NCI-H187 treated with DMSO at 0.1 percent for 48 hours (cell line): ENCODE data around the gene PRM3.
"Not testable (repeated sequence)": the region's sequence is repeated elsewhere in the genome, so short reads cannot be mapped to it uniquely, and the experiment has no call there.

Source experiments
- DNase-seq: peaks from one replicate; lab custom pipeline; 2025; lab: John Stamatoyannopoulos, UW

Gene PRM3

DNA sequence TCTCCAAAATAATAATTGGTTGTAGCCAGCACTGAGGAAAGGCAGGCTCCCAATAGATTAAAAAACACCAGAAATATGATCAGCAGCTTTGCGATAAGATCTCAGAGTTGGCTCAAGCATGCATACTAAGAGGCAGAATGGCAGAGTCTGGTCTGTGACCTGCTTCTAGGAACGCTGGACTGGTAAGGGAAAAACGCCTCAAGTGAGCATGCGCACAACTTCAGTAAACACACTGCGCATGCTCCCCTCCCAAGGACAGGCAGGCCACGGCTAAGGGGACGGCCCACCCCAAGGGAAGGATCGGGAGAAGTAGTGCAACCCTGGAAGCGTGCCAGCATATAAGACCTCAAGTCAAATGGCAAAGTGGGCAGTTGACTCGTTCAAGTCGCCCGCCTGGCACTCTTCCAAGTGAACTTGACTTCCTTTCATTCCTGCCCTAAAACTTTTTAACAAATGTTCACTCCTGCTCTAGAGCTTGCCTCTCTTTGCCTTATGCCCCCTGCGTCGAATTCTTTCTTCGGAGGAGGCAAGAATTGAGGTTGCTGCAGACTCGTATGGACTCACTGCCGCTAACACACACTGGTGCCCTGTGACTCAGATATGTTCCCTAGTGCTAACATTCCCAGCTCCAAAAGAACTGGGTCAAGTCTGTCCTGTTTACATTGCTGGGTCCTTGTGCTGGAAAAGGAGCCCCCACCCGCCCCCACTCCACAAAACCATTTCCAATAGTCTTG, 30.1 kb upstream of the PRM3 start:
- no peak for DNase-seq

DNA sequence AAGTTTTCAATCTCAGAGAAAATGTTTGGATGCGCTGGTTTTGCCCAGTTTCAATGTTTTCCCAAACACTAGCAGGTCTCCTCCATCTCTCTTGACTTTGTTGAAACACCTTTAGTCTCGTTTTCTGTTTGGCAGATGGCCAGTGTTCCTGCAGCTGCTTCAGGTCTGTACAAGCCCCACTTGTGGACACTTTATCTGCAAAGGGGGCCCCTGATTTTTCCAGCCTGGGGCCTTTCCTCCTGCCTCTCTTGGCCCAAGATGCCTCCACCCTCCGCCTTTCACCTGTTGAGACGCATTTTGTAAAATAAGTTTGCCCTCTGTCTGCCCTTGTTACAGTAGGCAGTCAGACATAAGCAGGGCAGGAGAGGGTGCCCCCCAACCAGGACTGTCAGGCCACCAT, 29.5 kb upstream of the PRM3 start:
- DNase-seq, result no peak

DNA sequence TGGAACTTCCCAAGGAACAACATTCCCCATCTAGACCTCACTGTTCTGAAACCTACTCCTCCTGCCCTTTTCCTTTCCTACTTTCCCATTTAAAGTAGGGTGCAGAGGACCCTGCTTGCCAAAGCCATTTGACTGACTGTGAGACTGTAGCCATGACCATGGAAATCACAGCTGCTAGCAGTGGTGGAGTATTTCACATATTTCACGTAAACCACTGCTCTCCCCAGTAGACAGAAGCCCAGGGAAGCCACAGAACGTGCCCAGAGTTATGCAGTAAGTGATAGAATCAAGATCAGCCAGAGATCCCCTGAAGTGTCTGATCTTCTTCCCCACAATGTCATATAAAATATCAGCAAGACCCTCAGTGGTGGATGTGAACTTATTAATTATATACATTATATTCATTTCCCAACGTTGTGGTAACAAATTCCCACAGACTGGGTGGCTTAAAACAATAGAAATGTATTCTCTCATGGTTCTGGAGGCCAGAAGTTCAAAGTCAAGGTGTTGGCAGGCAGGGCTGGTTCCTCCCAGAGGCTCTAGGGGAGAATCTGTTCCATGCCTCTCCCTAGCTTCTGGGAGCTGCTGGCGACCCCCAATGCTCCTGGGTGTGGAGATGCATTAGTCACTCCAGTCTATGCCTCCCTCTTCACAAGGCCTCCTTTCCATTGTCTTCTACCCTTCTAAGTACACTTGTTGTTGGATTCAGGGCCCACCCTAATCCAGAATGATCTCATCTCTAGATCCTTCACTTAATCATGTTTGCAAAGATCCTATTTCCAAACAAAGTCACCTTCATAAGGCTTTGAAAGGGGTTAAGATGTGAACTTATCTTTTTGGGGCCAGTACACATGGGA, 28.4 kb upstream of the PRM3 start:
- no peak for DNase-seq

DNA sequence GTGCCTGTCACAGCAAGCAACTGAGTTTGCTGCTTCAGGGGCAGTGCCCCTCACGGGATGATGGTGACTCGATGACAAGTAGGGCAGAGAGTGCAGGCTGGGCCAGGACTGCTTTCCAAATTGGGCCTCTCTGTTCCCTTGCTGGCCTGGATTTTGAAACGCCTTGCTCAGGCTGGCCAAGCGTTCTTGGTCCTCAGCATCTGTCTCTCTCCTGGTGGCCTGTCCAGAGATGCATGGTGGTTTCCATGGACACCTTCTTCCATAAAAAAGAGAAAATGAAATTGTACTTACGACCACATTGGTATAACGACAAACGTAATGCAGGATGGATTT, 27.1 kb upstream of the PRM3 start:
- DNase-seq, result no peak

DNA sequence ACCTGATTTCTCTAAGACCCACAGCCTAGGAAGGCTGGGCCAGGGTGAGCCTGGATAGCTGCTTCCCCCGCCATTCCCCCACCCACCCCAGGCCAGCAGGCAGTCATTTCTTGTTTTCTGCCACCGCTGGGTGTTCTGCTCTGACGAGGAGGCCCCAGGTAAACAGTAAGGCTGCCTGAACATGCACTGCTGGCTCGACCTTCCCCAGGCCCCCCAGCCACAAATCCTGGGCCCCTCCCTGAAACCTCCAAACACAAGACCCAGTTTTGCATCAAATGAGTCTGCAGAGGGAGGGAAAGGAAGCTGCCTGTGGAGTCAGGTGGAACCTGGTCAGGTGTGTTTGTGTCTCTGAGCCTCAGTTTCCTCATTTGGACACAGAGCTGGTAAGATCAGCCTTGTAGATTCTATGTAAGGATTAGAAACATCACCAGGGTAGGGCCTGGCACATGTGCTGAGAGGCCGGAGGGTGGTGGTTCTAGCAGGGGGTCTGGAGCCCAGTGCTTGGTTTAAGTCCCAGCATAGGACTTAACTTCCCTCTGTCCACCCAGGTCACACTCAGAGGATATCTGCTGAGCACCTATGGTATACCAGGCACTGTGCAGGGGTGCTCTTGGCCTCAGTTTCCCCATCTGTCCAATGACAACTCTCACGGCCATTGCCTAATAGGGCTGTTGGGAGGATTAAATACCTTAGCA, 26.6 kb upstream of the PRM3 start:
- DNase-seq, result no peak

DNA sequence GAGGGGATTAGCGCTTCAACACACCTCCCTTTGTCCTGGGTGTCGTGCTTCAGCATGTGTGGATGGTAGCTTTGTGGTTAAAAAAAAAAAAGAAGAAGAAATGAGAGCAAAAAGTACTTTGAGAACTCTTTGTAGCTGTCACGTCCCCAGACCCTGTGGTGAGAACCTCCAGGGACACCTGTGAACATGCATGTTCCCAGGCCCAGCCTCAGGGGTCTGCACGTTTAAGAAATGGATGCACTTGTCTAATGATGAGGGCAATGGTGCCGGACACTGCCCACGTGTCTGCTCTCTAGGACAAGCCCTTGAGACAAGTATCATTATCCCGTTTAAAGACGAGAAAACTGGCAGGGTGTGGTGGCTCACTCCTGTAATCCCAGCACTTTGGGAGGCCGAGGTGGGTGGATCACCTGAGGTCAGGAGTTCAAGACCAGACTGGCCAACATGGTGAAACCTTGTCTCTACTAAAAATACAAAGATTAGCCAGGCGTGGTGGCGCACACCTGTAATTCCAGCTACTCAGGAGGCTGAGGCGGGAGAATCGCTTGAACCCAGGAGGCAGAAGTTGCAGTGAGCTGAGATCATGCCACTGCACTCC, 25.6 kb upstream of the PRM3 start:
- not testable (repeated sequence) for DNase-seq

DNA sequence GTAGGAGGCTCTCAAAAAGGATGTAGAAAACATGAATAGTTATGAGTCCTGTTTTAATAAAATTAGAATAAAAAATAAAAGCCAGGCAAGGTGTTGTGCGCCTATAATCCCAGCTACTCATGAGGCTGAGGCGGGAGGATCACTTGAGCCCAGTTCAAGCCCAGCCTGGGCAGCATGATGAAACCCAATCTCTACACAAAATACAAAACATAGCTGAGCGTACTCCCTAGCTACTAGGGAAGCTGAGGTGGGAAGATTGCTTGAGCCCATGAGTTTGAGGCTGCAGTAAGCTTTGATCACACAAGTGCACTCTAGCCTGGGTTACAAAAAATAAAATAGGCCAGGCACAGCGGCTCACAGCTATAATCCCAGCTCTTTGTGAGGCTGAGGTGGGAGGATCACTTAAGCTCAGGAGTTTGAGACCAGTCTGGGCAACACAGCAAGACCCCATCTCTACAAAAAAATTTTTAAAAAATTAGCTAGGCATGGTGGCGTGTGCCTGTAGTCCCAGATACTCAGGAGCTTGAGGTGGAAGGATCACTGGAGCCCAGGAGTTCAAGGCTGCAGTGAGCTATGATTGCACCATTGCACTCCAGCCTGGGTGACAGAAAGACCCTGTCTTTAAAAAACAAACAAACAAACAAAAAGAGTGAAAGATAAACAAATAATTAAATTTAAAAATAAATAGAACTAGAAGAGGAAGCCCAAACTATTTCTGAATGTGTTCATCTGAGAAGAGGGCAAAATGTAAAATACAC, 24.9 kb upstream of the PRM3 start:
- no peak for DNase-seq

DNA sequence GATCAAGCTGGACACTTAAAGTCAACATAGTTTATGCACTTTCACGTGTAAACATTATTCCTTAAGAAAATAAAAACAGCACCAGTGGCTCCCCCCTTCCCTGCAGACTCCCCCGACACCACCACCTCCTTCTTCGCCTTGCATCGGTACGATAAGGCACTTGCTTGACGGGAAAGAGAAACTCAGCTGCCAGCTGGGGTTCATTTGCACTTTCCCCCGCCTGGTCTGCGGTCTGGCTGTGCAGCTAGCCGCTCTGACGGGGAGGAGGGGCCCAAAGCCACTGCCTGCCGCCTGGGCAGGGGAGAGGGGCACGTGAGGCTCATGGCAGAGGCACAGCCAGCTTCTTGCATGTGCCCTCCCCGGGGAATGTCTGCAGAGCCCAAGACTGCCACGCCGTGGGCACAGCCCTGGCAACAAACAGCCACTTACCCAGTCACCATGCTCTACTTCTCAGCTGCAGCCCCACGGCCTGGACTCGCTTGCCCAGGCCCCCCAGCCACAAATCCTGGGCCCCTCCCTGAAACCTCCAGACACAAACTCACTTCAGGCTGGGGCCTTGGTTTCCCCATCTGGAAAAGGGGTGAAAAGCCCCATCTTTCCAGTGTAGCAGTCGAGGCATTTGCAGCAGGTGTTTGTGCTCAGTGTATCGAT, 24.2 kb upstream of the PRM3 start:
- DNase-seq, result no peak

DNA sequence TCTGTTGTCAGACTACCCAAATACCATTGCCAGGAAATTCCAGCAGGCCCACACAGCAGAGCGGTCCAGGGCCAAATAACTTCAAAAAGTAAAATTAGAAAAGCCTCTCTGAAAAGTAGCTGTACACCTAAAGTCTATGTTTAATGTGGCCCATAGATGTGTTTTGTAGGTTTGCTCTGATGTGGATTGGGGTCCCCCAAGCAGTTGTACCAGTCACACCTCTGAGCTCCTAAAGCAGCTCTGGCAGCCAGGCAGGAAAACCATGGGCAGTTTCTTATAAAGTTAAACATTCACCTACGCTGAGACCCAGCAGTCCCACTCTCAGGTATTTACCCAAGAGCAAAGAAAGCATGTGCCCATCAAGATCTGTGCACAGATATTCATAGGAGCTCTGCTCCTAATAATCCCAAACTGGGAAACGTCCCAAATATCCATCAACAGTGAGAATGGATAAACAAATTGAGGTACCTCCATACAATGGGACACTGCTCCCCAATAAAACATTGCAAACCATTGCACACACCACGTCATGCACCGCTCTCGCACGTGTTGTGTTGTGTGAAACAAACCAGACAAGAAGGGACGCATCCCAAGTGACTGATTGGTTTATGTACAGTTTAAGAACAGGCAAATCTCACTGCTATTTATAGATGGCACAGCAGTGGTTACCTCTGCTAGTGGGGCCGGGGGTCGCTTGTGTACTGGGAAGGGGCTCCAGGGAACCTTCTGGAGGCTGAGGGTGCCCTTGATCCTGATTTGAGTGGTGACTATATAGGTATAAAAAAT, 23.5 kb upstream of the PRM3 start:
- DNase-seq, result no peak

DNA sequence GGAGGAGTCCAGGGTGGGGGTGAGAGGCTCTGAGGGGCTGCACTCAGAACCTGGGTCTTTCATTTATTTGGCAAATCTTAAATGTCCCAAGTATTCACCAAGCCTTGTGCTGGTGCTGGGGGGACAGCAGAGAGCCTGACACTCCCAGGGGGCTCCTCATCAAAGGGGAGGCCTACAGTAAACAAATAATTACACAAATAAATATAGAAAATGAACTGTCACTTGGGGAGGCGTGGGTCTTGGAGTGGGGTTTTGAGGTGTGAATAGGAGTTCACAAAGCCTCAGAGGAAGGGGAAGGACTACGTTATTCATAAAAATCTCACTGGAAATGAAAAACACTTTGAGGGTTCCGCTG, 22.9 kb upstream of the PRM3 start:
- no peak for DNase-seq

DNA sequence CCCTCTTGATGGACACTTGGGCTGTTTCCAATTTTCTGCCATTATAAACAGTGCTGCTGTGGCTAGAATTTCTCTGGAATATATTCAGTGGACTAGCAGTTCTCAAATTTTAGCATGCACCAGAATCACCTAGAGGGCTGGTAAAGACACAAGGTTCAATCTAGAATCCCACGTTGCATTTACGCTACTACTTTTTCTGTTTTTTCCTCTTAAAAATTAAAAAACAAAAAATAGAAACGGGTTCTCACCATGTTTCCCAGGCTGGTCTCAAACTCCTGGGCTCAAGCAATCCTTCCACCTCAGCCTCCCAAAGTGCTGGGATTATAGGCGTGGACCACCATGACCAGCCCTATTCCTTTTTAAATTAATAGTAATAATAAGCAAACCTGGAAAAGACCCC, 22.2 kb upstream of the PRM3 start:
- DNase-seq, result no peak

DNA sequence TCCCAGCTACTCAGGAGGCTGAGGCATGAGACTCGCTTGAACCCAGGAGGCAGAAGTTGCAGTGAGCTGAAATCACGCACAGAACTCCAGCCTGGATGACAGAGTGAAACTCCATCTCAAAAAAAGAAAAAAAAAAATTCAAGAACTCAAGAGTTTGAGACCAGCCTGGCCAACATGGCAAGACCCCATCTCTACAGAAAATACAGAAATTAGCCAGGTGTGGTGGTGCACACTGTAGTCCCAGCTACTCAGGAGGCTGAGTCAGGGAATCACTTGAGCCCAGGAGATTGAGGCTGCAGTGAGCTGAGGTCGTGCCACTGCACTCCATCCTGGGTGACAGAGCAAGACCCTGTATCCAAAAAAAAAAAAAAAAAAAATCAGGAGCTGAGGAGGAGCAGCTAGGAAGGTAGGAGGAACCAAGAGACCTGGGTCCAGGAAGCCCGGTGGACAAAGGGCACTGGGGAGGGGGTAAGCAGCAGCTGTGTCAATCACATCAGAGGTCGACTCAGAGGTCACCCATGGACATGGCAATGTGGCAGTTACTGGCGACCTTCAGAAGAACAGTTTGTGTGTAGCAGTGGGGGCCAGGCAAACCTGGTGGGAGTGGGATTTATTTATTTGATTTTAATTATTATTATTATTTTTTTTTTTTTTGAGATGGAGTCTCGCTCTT, 18.8 kb upstream of the PRM3 start:
- DNase-seq, result no peak

DNA sequence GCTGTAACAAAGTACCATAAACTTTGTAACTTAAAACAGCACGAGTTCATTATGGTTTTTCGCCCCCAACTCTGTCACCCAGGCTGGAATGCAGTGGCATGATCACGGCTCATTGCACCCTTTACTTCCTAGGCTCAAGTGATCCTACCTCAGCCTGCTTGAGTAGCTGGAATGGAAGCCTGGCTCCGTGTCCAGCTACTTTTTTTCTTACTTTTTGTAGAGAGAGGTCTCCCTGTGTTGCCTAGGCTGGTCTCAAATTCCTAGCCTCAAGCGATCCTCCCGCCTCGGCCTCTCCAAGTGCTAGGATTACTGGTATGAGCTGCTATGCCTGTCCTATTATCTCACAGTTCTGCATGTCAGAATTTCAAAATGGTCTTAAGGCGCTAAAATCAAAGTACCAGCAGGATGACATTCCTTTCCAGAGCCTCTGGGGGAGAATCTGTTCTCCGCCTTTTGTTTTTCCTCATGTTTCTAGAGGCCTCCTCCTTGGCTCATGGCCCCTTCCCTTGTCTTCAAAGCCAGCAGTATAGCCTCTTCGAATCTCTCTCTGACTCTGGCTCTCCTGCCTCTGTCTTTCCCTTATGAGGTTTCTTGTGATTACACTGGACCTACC, 17.8 kb upstream of the PRM3 start:
- no peak for DNase-seq

DNA sequence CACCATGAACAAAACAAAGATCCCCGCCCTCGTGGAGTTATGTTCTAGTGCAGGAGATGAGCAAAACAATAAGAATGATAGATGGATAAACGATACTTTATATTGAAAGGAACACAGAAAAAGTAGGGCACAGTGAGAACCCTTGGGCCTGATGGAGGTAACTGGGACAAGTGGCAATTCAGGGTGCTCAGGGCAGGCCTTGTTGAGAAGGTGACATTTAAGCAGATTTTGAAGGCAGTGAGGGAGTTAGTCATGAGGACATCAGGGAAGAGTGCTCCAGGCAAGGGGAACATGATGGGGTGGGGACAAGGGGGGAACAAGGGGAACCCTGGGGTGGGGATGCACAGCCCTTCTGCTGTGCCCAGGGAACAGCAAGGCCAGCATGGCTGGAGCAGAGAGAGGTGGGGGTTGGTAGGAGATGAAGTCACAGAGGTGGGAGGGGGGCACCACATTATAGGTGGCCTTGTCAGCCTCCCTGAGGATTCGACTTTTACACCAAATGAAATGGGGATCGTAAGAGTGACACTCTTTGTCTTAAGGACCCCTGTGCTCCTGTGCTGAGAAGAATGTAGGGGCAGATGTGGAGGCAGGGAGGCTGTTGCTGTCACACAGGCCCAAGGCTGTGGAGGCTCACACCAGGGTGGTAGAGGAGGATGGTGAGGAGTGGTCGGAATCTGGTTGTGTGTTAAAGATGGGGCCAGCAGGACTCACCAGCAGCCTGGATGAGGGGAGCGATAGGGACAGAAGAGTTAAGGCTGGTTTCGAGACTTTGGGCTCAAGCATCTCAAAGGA, 16.9 kb upstream of the PRM3 start:
- DNase-seq, result no peak

DNA sequence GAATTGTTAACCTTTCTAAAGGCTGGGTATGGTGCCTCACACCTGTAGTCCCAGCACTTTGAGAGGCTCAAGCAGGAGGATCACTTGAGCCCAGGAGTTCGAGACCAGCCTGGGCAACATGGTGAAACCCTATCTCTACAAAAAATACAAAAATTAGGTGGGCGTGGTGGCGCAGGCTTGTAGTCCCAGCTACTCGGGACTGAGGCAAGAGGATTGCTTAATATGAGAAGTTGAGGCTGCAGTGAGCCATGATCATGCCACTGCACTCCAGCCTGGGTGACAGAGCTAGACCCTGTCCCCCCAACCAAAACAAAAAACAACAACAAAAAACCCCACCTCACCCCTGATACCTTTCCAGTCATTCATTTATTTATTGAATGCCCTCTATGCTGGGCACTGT, 16.3 kb upstream of the PRM3 start:
- DNase-seq, result not testable (repeated sequence)

DNA sequence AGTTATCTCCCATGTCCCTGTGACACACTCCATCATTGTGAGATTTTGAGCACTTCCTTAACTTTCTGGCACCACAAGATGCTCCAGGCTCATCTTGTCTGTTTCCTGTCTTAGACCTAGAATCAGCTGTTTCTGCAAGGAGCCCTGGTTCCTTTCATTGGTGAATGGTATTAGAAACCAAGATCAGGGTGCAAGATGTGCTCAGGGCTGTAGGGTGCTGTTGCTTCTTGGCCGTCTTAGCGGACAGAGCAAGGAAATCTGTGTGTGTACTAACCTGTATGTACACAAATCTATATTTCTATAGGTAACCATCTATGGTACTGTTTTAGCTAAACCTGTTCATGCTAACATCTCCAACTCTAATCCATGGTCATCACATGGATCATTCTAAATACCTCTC, 15.8 kb upstream of the PRM3 start:
- DNase-seq, result no peak

DNA sequence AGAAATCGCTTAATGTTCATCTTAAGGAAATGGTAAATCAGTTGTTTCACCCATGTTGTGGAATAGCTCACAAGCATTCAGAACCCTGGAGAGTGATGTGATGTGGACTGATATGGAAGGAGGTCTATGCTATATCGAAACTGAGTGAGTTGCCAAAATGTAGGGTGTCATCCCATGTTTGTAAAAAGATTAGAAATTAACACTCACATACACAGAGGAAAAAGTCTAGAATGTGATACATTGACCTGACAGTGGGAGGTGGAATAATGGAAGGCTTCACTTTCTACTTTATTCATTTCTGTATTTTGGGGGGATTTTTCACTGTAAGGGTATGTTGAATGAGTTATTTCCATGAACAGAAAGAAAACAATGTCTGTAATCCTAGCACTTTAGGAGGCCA, 12.4 kb upstream of the PRM3 start:
- DNase-seq, result no peak

DNA sequence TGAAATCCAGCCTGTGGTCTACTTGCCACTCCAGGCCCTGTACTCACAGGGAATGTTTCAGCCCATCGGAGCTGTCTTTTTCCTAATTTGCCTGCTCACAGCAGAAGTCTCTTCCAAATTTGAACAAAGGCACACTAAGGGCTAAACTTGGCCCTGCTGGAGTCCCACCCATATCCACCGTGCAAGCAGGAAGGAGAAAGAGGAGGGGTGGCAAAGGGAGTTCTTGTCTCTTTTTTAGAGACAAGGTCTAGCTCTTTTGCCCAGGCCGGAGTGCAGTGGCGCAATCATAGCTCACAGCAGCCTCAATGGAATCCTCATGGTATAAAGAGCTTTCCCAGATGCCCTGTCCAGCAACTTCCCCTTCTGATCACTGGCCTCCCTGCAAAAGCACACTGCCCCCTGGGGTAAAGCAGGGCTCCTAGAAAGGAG, 10.4 kb upstream of the PRM3 start:
- DNase-seq, result no peak
